MM.1S (cell line): Measurements from ENCODE around the gene B4GALT7.

Source experiments
- DNase-seq: peaks from one replicate; pipeline ENCODE4 v3.0.0-alpha.2; 2015
- H2AFZ ChIP-seq: fragments of 300-600 bp; sonication (generic); 2 replicates; pipeline ENCODE4 v1.6.0; 2016; ENCODE audit warnings: antibody characterized with exemption, low read length
- H3F3A ChIP-seq: fragments of 300-600 bp; sonication (generic); 2 replicates; pipeline ENCODE4 v1.6.1; 2016; ENCODE audit warnings: mild to moderate bottlenecking, antibody characterized with exemption, low read length, moderate library complexity, mixed read lengths; ENCODE audit not compliant: insufficient read depth
- H3K27ac ChIP-seq: fragments of 300-600 bp; sonication (generic); 2 replicates; pipeline ENCODE4 v1.5.1; 2016; ENCODE audit warnings: mild to moderate bottlenecking, low read length
- H3K27me3 ChIP-seq: fragments of 300-600 bp; sonication (generic); replicated peaks from 2 replicates; pipeline ENCODE4 v1.6.0; 2016; ENCODE audit warnings: low read length; ENCODE audit not compliant: insufficient read depth
- H3K36me3 ChIP-seq: fragments of 300-600 bp; sonication (generic); replicated peaks from 2 replicates; pipeline ENCODE4 v1.6.1; 2016; ENCODE audit warnings: mild to moderate bottlenecking, low read length, mixed read lengths; ENCODE audit not compliant: insufficient read depth
- H3K4me1 ChIP-seq: fragments of 300-600 bp; sonication (generic); 2 replicates; pipeline ENCODE4 v1.6.1; 2016; ENCODE audit warnings: low read length, mixed read lengths
- H3K4me2 ChIP-seq: fragments of 300-600 bp; sonication (generic); 2 replicates; pipeline ENCODE4 v1.6.0; 2016; ENCODE audit warnings: low read depth, low read length
- H3K4me3 ChIP-seq: fragments of 300-600 bp; sonication (generic); 2 replicates; pipeline ENCODE4 v1.5.1; 2016; ENCODE audit warnings: low read length, mixed read lengths
- H3K79me2 ChIP-seq: fragments of 300-600 bp; sonication (generic); 2 replicates; pipeline ENCODE4 v1.6.1; 2016; ENCODE audit warnings: mixed run types, low read length, mixed read lengths
- H3K9ac ChIP-seq: fragments of 300-600 bp; sonication (generic); 2 replicates; pipeline ENCODE4 v1.6.1; 2016; ENCODE audit warnings: low read length, mixed read lengths
- H3K9me2 ChIP-seq: fragments of 300-600 bp; sonication (generic); replicated peaks from 2 replicates; pipeline ENCODE4 v1.6.1; 2016; ENCODE audit warnings: mild to moderate bottlenecking, low read length, mixed read lengths; ENCODE audit not compliant: insufficient read depth
- H3K9me3 ChIP-seq: fragments of 300-600 bp; sonication (generic); replicated peaks from 2 replicates; pipeline ENCODE4 v1.6.1; 2016; ENCODE audit warnings: mild to moderate bottlenecking, low read length, mixed read lengths; ENCODE audit not compliant: insufficient read depth
- H4K20me1 ChIP-seq: fragments of 300-600 bp; sonication (generic); 2 replicates; pipeline ENCODE4 v1.6.1; 2016; ENCODE audit warnings: mild to moderate bottlenecking, low read length, moderate library complexity, mixed read lengths; ENCODE audit not compliant: insufficient read depth
- EZH2 ChIP-seq: fragments of 300-600 bp; sonication (generic); optimal IDR thresholded peaks from 2 replicates; pipeline ENCODE3; 2017; ENCODE audit warnings: low read depth, mild to moderate bottlenecking, antibody characterized with exemption, low read length, mixed read lengths
- EZH2phosphoT487 ChIP-seq: fragments of 300-600 bp; sonication (generic); IDR thresholded peaks from 2 replicates; pipeline ENCODE4 v1.6.1; 2018; ENCODE audit warnings: antibody characterized with exemption, low read length
- TF ChIP-seq, protein P1 (sequence below): fragments of 300-600 bp; sonication (generic); IDR thresholded peaks from 2 replicates; pipeline ENCODE4 v1.5.1; 2016; ENCODE audit warnings: antibody characterized with exemption, low read length, mixed read lengths

B4GALT7 gene

DNA sequence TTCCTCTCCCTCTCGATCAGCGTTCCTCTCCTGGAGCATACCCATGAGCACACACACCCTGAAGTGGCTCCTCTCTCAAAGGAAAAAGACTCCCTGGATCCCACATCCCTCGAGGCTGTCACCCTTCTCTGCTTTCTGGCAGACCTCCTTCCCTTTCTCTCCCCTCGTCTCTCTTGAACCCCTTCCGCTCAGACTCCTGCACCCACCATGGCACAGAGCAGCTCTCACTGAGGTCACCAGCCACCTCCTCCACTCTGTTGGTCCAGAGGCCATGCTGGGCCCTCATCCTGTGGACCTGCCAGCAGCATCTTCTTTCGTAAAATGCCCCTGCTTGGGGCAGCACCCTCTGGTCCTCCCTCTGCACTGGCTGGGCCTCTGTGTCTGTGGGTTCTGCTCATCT is 5.7 kb downstream of the B4GALT7 start:
- Histone ChIP-seq H3K36me3 (no peaks in the 10 kb centered on the region), H3K4me2 (no peak overlapping the region), H3K4me3 (no peak overlapping the region), H3K4me1 (peaks cover 3% of the 10 kb centered on the region), H3K9ac (no peak overlapping the region), H3K9me3 (no peaks in the 10 kb centered on the region), H3K27ac (no peak overlapping the region), H2AFZ (no peak overlapping the region), H3K9me2 (no peaks in the 10 kb centered on the region), H3F3A (no peaks in the 10 kb centered on the region), H4K20me1 (no peaks in the 10 kb centered on the region), H3K79me2 (peaks cover 9% of the 10 kb centered on the region), H3K27me3 (no peaks in the 10 kb centered on the region)
- no peak for TF ChIP-seq EZH2
- TF ChIP-seq, protein P1, sequence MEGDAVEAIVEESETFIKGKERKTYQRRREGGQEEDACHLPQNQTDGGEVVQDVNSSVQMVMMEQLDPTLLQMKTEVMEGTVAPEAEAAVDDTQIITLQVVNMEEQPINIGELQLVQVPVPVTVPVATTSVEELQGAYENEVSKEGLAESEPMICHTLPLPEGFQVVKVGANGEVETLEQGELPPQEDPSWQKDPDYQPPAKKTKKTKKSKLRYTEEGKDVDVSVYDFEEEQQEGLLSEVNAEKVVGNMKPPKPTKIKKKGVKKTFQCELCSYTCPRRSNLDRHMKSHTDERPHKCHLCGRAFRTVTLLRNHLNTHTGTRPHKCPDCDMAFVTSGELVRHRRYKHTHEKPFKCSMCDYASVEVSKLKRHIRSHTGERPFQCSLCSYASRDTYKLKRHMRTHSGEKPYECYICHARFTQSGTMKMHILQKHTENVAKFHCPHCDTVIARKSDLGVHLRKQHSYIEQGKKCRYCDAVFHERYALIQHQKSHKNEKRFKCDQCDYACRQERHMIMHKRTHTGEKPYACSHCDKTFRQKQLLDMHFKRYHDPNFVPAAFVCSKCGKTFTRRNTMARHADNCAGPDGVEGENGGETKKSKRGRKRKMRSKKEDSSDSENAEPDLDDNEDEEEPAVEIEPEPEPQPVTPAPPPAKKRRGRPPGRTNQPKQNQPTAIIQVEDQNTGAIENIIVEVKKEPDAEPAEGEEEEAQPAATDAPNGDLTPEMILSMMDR = no peak
- no peak for DNase-seq

DNA sequence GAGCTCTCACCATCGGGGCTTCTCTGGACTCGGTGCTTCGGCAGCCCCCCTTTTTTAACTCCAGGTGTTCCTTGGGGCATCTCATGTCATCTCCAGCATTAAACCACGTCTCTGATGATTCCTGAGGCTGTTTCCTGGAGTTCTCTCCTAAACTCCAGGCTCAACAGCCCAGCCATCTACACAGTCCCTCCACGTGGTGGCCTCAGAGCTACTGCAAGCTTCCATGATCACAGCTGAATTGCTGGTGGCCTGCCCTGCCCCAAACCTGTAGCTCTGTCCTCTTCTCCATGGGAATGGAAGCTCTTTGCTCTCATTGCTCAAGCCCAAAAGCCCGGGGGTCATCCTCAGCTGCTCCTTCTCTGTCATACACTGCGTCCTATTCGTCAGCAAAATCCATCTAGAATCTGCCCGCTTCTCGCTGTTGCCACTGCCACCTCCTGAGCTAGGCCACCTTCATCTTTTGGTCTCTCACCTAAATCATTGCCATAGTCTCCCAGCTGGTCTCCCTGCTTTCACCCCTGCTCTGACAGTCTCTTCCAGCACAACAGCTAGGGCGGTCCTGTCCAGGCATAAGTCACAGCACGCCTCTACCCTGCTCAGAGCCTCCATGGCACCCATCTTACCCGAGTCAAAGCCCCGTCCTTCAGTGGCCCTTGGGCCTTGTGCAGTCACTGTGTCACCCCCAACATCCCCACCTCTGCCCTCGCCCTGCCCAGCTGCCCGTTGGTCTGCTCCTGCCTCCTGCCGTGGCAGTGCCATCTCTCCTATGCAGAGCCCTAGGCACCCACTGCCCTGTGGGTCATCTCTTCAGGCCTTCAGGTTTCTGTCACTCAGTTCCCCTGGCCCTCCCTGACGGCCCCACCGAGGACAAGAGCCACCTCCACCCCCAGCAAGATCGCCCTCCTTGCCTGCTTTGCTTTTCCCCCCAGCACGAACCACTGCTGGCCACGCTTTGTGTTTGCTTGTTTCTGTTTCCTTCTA is 6.4 kb downstream of the B4GALT7 start:
- no peaks in the 10 kb centered on the region for H3K36me3 ChIP-seq
- no peak for TF ChIP-seq EZH2phosphoT487
- TF ChIP-seq EZH2 = no peak
- TF ChIP-seq, protein P1 = no peak
- no peak overlapping the region for H3K9ac ChIP-seq
- peaks cover 2% of the 10 kb centered on the region; the same call in 1 of the 2 replicates for H3K79me2 ChIP-seq
- no peaks in the 10 kb centered on the region for H3F3A ChIP-seq
- H3K27me3 ChIP-seq = no peaks in the 10 kb centered on the region
- no peaks in the 10 kb centered on the region for H4K20me1 ChIP-seq
- no peak overlapping the region for H2AFZ ChIP-seq
- H3K4me2 ChIP-seq = no peak overlapping the region
- no peak overlapping the region for H3K4me3 ChIP-seq
- H3K27ac ChIP-seq = no peak overlapping the region
- no peak for DNase-seq
- no peaks in the 10 kb centered on the region for H3K9me2 ChIP-seq
- H3K4me1 ChIP-seq = no peaks in the 10 kb centered on the region
- no peaks in the 10 kb centered on the region for H3K9me3 ChIP-seq

DNA sequence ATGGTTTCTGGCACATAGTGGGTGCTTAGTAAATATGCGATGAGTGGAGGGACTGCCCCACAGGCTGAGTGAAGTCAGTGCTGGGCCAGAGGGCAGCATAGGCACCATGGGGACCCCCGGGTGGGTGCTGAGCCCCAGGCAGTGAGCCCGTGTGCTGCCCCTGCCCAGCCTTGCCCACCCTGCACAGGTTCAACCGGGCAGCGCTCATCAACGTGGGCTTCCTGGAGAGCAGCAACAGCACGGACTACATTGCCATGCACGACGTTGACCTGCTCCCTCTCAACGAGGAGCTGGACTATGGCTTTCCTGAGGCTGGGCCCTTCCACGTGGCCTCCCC is 7.2 kb downstream of the B4GALT7 start:
- H3K9me2 ChIP-seq = no peaks in the 10 kb centered on the region
- H3K4me3 ChIP-seq = no peak overlapping the region
- H3K36me3 ChIP-seq = no peaks in the 10 kb centered on the region
- H4K20me1 ChIP-seq = no peaks in the 10 kb centered on the region
- no peaks in the 10 kb centered on the region for H3K9me3 ChIP-seq
- DNase-seq = no peak
- no peak overlapping the region for H3K27ac ChIP-seq
- H3K4me2 ChIP-seq = no peak overlapping the region
- TF ChIP-seq EZH2phosphoT487 (no peak), EZH2 (no peak)
- TF ChIP-seq, protein P1 = no peak
- no peak overlapping the region for H3K9ac ChIP-seq
- no peaks in the 10 kb centered on the region for H3K4me1 ChIP-seq
- H3K27me3 ChIP-seq = no peaks in the 10 kb centered on the region
- H2AFZ ChIP-seq = no peak overlapping the region
- H3K79me2 ChIP-seq = no peaks in the 10 kb centered on the region
- no peaks in the 10 kb centered on the region for H3F3A ChIP-seq
